DND-41 (cell line): ENCODE measurements around the gene AFF2.
A peak's percentile ranks its signal among the peaks of the same experiment; 100 is the strongest.

Experiments
- ATAC-seq: fragments of 200-7000 bp; cut with Tn5 transposase; 3 replicates; pipeline ENCODE4 v1.9.1; 2021; ENCODE audit warnings: low read depth; ENCODE audit not compliant: insufficient read depth
- DNase-seq: peaks from one replicate; pipeline ENCODE4 v3.0.0-alpha.2; 2020
- H2AFZ ChIP-seq: 2 replicates; pipeline ENCODE4 v1.6.0; 2012; ENCODE audit warnings: low read depth, low read length
- H3K27ac ChIP-seq: 2 replicates; pipeline ENCODE4 v1.5.1; 2012; ENCODE audit warnings: low read length, inconsistent platforms
- H3K27me3 ChIP-seq: fragments of 200-600 bp; sonication (generic); 2 replicates; pipeline ENCODE4 v1.6.0; 2012; ENCODE audit warnings: low read length, mild to moderate bottlenecking, inconsistent platforms; ENCODE audit not compliant: insufficient read depth, poor library complexity
- H3K36me3 ChIP-seq: 2 replicates; pipeline ENCODE4 v1.5.1; 2012; ENCODE audit warnings: low read length, inconsistent platforms; ENCODE audit not compliant: insufficient read depth
- H3K4me1 ChIP-seq: 2 replicates; pipeline ENCODE4 v1.5.1; 2012; ENCODE audit warnings: mild to moderate bottlenecking, low read length; ENCODE audit not compliant: insufficient read depth
- H3K4me2 ChIP-seq: 2 replicates; pipeline ENCODE4 v1.6.0; 2012; ENCODE audit warnings: mild to moderate bottlenecking, moderate library complexity, low read length, inconsistent platforms; ENCODE audit not compliant: insufficient read depth
- H3K4me3 ChIP-seq, 2 experiments: fragments of 200-600 bp in 1 of 2; shearing (Covaris generic) in 1 of 2; 2 replicates each; pipeline ENCODE4 v1.5.1; 2012 to 2016; ENCODE audit warnings: inconsistent platforms in 2 of 2, low read length in 2 of 2, mild to moderate bottlenecking in 2 of 2, low read depth in 1 of 2, moderate library complexity in 1 of 2
- H3K79me2 ChIP-seq: 2 replicates; pipeline ENCODE4 v1.6.0; 2012; ENCODE audit warnings: low read length, inconsistent platforms; ENCODE audit not compliant: insufficient read depth
- H3K9ac ChIP-seq: 2 replicates; pipeline ENCODE4 v1.6.0; 2012; ENCODE audit warnings: low read depth, mild to moderate bottlenecking, inconsistent platforms, low read length, moderate library complexity
- H3K9me3 ChIP-seq: 2 replicates; pipeline ENCODE4 v1.5.1; 2012; ENCODE audit warnings: low read length, moderate library complexity, mild to moderate bottlenecking, inconsistent platforms; ENCODE audit not compliant: insufficient read depth, severe bottlenecking
- H4K20me1 ChIP-seq: 2 replicates; pipeline ENCODE4 v1.6.0; 2012; ENCODE audit warnings: low read length; ENCODE audit not compliant: insufficient read depth
- EZH2 ChIP-seq: IDR thresholded peaks from 3 replicates; pipeline ENCODE4 v1.6.1; 2012; ENCODE audit warnings: borderline replicate concordance, low read depth, mild to moderate bottlenecking, moderate library complexity, low read length, inconsistent platforms; ENCODE audit not compliant: severe bottlenecking
- TF ChIP-seq, protein P1 (sequence below): IDR thresholded peaks from 2 replicates; pipeline ENCODE4 v1.5.1; 2012; ENCODE audit warnings: borderline replicate concordance, low read length, moderate library complexity, mild to moderate bottlenecking; ENCODE audit not compliant: poor library complexity, severe bottlenecking; ENCODE audit errors: extremely low read depth

The AFF2 gene

GRCh38 chrX:148501386-148502066 is 1.1 kb downstream of the AFF2 start:
- ATAC-seq (peak; percentile 27), DNase-seq (peak; percentile 39)
- Histone ChIP-seq H4K20me1 (peaks cover 4% of the 10 kb centered on the region), H3K79me2 (peaks cover 54% of the 10 kb centered on the region), H3K4me3 (peak overlapping the region; percentile 49 to 79; a peak in 3 of 4 replicates), H3K27ac (peak overlapping the region; percentile 84), H3K9ac (peak overlapping the region; percentile 79), H3K4me2 (peak overlapping the region; percentile 63), H3K4me1 (peaks cover 66% of the 10 kb centered on the region), H3K27me3 (no peaks in the 10 kb centered on the region), H3K36me3 (peaks cover 4% of the 10 kb centered on the region; the same call in 1 of the 2 replicates), H3K9me3 (no peaks in the 10 kb centered on the region), H2AFZ (peak overlapping the region; percentile 69)
- no peak for TF ChIP-seq EZH2
- TF ChIP-seq, protein P1, sequence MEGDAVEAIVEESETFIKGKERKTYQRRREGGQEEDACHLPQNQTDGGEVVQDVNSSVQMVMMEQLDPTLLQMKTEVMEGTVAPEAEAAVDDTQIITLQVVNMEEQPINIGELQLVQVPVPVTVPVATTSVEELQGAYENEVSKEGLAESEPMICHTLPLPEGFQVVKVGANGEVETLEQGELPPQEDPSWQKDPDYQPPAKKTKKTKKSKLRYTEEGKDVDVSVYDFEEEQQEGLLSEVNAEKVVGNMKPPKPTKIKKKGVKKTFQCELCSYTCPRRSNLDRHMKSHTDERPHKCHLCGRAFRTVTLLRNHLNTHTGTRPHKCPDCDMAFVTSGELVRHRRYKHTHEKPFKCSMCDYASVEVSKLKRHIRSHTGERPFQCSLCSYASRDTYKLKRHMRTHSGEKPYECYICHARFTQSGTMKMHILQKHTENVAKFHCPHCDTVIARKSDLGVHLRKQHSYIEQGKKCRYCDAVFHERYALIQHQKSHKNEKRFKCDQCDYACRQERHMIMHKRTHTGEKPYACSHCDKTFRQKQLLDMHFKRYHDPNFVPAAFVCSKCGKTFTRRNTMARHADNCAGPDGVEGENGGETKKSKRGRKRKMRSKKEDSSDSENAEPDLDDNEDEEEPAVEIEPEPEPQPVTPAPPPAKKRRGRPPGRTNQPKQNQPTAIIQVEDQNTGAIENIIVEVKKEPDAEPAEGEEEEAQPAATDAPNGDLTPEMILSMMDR: no peak

- Histone ChIP-seq H4K20me1 (peaks cover 4% of the 10 kb centered on the region), H3K4me3 (no peak overlapping the region), H3K27me3 (no peaks in the 10 kb centered on the region), H3K9ac (no peak overlapping the region; the same call in 1 of the 2 replicates), H2AFZ (no peak overlapping the region), H3K4me1 (peaks cover 43% of the 10 kb centered on the region), H3K9me3 (no peaks in the 10 kb centered on the region), H3K27ac (no peak overlapping the region), H3K79me2 (peaks cover 84% of the 10 kb centered on the region), H3K4me2 (peak overlapping the region; percentile 29), H3K36me3 (peaks cover 4% of the 10 kb centered on the region; the same call in 1 of the 2 replicates)
- DNase-seq (no peak), ATAC-seq (no peak)
- TF ChIP-seq, protein P1: no peak
- no peak for TF ChIP-seq EZH2
Measured at GRCh38 chrX:148504506-148504905, 4.1 kb downstream of the AFF2 start.

DNA sequence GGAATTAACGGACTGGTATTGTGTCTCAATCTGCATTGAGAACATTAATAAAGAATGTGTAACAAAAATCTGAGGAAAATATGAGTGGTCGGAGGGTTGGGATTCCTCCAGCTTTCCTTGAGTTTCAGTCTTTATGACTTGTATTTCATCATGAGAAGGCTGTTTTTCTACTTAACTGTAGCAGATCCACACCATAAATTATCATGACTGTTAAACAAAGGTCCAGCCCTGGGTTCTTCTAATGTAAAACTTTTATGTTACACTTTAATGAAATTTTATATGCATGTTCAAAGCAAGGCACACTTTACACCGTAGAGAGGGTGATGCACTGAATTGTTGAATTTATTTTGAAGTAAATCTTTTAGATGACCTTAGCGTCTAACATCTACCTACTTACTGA is 7.0 kb downstream of the AFF2 start:
- Histone ChIP-seq H3K4me2 (no peak overlapping the region), H3K27me3 (no peaks in the 10 kb centered on the region), H3K4me1 (peaks cover 28% of the 10 kb centered on the region), H3K27ac (no peak overlapping the region), H3K79me2 (peaks cover 96% of the 10 kb centered on the region), H3K4me3 (no peak overlapping the region), H2AFZ (no peak overlapping the region), H4K20me1 (peaks cover 6% of the 10 kb centered on the region; the same call in 1 of the 2 replicates), H3K9ac (no peak overlapping the region), H3K9me3 (no peaks in the 10 kb centered on the region), H3K36me3 (peaks cover 4% of the 10 kb centered on the region; the same call in 1 of the 2 replicates)
- DNase-seq (no peak), ATAC-seq (no peak)
- TF ChIP-seq, protein P1: no peak
- TF ChIP-seq EZH2: no peak
